Measurements from ENCODE around the gene KLHL11.

The KLHL11 gene

GRCh38 chr17:41812381-41813151, 52.7 kb downstream of the KLHL11 start, which contains the start of gene FKBP10:
Gene FKBP10, plus strand, starts transcription at chr17:41813004. Its CDS starts 31 bp downstream, at chr17:41813035.
- peak in 1 of 2 donors; percentile 25 for DNase-seq (ENCODE audit: low read depth in 2 of 2, low spot score in 1 of 2)

- DNase-seq (ENCODE audit: low read depth in 2 of 2, low spot score in 1 of 2), result peak; percentile 32 to 46
Measured at GRCh38 chr17:41811549-41812380, 53.5 kb downstream of the KLHL11 start, which contains the start of gene P3H4. Gene P3H4, minus strand, starts transcription at chr17:41811949. Its CDS starts 34 bp downstream, at chr17:41811915.

GRCh38 chr17:41810659-41811548, 54.3 kb downstream of the KLHL11 start:
- DNase-seq (ENCODE audit: low read depth in 2 of 2, low spot score in 1 of 2), result no peak

GRCh38 chr17:41806685-41807445, 58.4 kb downstream of the KLHL11 start:
- no peak for DNase-seq (ENCODE audit: low read depth in 2 of 2, low spot score in 1 of 2)

Data from stimulated activated CD8-positive, alpha-beta memory T cell treated with anti-CD3 and anti-CD28 coated beads, Interleukin-4, amount 100 ng/mL, for 4 hours (primary cell).